HG03135 (cell line): ENCODE data around the gene SAMD5.

Experiments used
- ATAC-seq: cut with Tn5 transposase; IDR thresholded peaks from one replicate; pipeline ENCODE4 v1.9.1; 2021; ENCODE audit warnings: mild to moderate bottlenecking, moderate library complexity; ENCODE audit not compliant: unreplicated experiment

Gene SAMD5

GRCh38 chr6:147564556-147564955 is 56.1 kb downstream of the SAMD5 start:
- no peak for ATAC-seq

GRCh38 chr6:147566244-147566898 is 57.9 kb downstream of the SAMD5 start:
- ATAC-seq, result no peak

DNA sequence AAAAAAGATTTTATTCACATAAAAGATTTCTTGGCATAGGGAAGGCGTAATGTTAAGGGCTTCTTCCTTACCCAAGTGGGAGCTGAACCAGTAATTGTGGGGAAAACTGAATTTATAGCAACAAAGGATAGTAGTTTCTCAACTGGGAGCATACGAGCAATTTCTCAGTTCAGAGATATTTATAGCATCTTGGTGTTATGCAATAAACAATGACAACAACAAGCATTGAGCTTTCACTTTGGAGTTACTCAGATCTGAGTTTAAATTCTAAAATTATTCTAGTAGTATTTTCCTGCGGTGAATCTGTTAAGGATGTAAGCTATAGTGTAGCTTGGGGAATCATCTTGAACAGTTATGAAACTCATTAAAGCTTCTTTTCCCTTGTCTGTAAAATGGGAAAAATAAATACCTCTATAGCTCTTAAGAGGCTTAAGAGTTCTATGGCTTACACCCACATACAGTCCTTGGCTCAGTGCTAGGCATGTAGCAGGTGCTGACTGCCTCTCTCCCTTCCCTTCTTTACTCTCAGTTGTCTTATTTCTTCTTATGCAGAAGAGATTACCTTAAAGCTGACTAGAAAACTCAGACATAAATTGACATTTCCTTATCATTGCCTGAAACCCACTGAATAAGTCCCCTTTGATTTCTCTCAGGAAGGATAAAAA is 58.8 kb downstream of the SAMD5 start:
- no peak for ATAC-seq

- no peak for ATAC-seq
Observed at GRCh38 chr6:147569788-147570187, 61.3 kb downstream of the SAMD5 start.

GRCh38 chr6:147570681-147571080 is 62.2 kb downstream of the SAMD5 start:
- no peak for ATAC-seq

- ATAC-seq, result no peak
Observed at GRCh38 chr6:147577488-147577887, 69.0 kb downstream of the SAMD5 start.

GRCh38 chr6:147578159-147578558 is 69.7 kb downstream of the SAMD5 start:
- no peak for ATAC-seq

DNA sequence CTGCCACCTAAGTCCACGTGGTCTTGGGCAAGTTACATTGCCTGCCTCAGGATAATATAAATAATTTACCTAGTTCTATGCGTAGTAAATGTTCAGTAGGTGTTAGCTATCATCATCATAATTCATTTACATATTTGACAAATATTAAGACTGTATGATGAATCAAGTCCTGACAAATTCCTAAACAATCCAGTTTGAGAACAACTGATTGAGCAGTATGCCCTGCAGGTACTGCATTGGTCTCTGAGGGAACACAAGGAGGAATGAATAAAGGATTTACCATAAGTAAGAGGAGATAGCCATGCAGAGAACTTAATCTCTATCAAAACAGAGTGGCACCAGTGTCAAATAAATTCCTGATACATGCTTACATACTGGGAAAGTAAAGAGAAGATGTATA is 70.4 kb downstream of the SAMD5 start:
- ATAC-seq, result no peak

- ATAC-seq, result no peak
Observed at GRCh38 chr6:147579667-147580066, 71.2 kb downstream of the SAMD5 start.

GRCh38 chr6:147582991-147583390 is 74.5 kb downstream of the SAMD5 start:
- ATAC-seq, result no peak

DNA sequence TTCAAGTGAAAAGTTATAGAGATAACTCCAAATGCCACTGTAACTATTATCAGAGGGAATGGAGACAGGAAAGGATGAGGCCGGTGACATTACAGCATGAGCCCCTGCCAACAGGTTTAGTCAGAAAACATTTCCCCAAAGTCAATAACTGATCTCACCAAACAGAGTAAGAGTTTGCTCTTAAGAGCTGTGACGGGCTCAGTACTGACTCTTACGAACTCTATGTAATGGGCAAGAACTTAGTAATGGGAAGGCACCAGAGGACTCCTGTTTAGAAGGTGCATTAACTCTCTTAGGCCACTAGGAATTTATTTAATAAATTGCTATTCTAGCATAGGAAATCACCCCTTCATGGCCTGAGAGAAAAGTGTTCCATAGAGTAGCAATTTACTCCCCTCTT is 76.8 kb downstream of the SAMD5 start:
- ATAC-seq, result no peak

DNA sequence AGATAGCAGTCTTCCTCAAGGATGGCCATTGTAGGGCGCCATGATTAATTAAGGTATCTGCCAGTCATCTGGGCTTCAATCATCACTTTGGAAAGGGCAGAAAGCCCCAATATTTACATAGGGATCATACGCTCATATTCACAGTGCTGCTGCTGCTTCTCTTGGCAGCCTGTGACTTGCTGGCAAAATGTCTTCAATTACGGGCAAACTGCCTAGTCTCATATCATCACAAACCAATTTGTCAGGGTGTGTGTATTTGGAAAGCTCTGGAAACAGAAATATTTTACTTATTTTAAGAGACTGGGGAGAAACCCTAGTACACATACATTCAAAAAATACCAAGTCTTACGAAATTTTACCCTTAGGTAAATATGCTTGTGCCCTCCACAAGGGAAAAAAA is 77.6 kb downstream of the SAMD5 start:
- no peak for ATAC-seq

GRCh38 chr6:147587907-147588306 is 79.4 kb downstream of the SAMD5 start:
- ATAC-seq, result no peak

DNA sequence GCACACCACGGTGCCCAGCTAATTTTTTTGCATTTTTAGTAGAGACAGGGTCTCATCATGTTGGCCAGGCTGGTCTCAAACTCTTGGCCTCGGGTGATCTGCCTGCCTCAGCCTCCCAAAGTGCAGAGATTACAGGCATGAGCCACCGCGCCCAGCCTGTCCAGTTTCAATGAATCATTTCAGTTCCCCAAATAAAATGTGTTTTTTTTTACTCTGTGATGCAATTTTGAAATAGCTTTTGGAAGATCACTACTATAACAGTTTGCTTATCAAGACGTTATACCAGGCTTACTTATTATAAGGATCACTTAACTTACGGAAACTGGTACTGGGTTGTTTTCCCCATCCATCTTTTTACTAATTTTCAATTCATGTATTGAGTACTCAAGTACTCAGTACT is 80.0 kb downstream of the SAMD5 start:
- no peak for ATAC-seq

GRCh38 chr6:147589739-147590250 is 81.3 kb downstream of the SAMD5 start:
- no peak for ATAC-seq

DNA sequence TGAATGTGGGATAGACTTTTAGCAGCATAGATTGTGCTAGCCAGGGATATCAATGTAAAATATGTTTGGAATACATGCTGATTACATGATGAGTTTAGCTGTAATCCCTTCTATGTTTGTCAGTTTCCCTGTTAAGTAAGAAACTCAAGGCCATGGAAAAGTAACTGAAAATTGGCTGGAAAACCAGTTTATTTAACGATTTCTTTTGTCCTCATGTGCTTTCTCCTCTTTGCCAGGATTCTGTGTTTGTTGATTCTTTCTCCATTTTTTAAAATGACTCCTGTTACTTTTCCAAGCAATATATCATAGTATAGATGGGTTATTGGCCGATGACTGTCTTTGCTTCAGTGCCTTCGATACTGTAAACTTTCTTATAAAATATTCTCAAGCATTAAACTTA is 87.5 kb downstream of the SAMD5 start:
- no peak for ATAC-seq

- no peak for ATAC-seq
Observed at GRCh38 chr6:147603392-147604081, 95.0 kb downstream of the SAMD5 start.

GRCh38 chr6:147604373-147604772 is 95.9 kb downstream of the SAMD5 start:
- no peak for ATAC-seq

- ATAC-seq, result no peak
Observed at GRCh38 chr6:147611992-147612391, 103.5 kb downstream of the SAMD5 start.

DNA sequence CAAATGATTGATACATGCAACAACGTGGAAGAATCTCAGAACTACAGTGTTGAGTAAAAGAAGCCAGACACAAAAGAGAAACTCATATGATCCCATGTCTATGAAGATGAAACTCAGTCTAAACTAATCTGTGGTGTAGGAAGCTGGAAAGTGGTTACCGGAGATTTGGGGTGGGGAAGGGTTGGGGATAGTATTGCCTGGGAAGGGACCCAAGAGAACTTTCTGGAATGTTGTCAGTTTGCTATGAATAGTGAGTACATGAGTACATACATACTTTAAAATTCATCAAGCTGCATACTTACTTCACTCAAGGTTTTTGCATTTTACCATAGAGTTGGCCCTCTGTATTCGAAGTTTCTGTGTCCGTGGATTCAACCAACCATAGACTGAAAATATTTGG is 106.0 kb downstream of the SAMD5 start:
- ATAC-seq, result no peak

DNA sequence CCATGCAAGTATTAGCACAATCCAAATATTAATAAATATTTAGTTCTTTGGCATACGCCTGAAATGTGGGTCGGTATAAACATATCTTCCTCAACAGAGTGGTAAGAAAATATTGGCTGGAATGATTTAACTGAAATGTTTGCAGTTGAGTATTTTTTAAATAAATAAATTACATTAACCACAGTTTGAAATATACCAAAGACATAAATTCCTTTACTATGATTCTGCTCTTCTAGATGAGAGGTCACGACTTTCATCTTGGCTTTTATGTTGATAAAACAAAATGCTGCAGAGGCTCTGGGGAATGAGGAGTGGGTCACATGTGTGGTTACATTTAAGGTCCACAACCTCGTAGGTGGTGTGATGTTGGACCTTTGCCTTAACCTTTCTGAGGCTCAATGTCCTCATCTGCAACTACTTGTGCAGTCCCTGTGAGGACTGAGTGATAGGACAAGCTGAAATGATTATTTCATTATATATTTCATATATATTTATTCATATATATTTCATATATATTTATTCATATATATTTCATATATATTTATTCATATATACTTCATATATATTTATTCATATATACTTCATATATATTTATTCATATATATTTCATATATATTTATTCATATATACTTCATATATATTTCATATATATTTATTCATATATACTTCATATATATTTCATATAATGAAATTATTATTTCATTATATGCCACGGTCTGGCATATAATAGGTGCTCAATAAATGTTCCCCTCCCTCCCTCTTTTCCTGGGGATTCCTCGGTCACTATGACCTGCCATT is 107.4 kb downstream of the SAMD5 start:
- no peak for ATAC-seq
